ENCODE results near the gene RNF157.

GRCh38 chr17:76263896-76264295 is 23.6 kb upstream of the RNF157 start:
- TF ChIP-seq CTCF (IDR thresholded peaks at IDR 0.05; ENCODE audit: insufficient read depth, low read length), result no peak
- no peak for TF ChIP-seq POLR2AphosphoS5 (IDR thresholded peaks at IDR 0.05; ENCODE audit: low read depth)
- no peak for TF ChIP-seq SPI1 (IDR thresholded peaks at IDR 0.05; ENCODE audit: borderline replicate concordance, low read depth)
- TF ChIP-seq REST (IDR thresholded peaks at IDR 0.05; ENCODE audit: insufficient replicate concordance, low read depth), result no peak

Data from HL-60 (cell line).